ENCODE data around the gene IGSF21. TPM values are rescaled to one million over a fixed set of nuclear protein-coding genes. Genes with fewer than 3 reads are reported as not detected.

Gene IGSF21
- total RNA-seq, 2 experiments from 2014 or later = not detected

DNA sequence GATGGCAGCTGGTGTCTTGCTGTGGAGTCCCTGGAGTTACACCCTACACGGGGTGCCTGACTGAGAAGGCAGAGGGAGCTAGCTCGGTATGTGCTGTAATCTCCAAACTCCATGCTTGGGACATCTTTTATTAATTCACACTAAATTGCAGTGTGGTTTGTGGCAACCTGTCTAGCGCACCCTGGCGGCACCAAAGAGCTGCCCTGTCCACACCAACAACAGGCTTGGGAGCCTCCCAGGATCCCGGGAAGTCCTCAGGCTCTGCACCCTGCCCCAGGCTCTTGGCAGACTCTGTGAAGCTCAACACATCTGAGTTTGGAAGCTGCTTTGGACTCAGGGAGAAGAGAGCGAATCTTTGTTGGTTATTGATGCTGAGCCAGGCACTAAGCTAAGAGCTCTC is 138.9 kb downstream of the IGSF21 start:
- Mint-ChIP-seq H3K4me1 (no peaks in the 10 kb centered on the region), H3K9me3 (no peaks in the 10 kb centered on the region), H3K4me3 (no peak overlapping the region), H3K27me3 (no peaks in the 10 kb centered on the region), H3K36me3 (ENCODE audit: low read depth) (no peaks in the 10 kb centered on the region), H3K27ac (no peak overlapping the region)
- CTCF ChIA-PET = no interaction called here
- POLR2A ChIA-PET = no interaction called here
- no peak for DNase-seq

DNA sequence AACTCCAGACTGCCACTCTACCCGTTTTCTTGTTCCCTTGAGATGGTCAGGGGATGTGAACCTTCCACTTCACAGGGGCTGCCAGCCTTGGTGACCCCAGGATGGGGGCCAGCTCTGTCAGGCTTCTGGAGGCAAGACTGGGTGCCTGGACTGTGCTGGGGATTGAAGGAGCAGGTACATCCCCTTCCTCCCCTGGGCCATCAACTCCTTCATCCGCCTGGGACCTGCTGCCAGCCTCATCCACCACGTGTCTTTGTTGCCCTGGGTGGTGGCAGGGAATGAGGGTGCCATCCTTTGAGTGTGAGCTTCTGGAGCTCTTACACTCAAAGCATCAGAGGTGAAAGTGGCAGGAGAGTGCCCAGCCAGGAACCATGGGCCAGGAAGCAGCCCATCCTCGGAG is 139.6 kb downstream of the IGSF21 start:
- no peak overlapping the region for H3K27ac Mint-ChIP-seq
- ChIA-PET POLR2A (no interaction called here), CTCF (no interaction called here)
- no peaks in the 10 kb centered on the region for H3K36me3 Mint-ChIP-seq (ENCODE audit: low read depth)
- H3K27me3 Mint-ChIP-seq = no peaks in the 10 kb centered on the region
- no peak for DNase-seq
- no peaks in the 10 kb centered on the region for H3K9me3 Mint-ChIP-seq
- H3K4me3 Mint-ChIP-seq = no peak overlapping the region
- no peaks in the 10 kb centered on the region for H3K4me1 Mint-ChIP-seq

- no peaks in the 10 kb centered on the region for H3K27me3 Mint-ChIP-seq
- POLR2A ChIA-PET = no interaction called here
- H3K9me3 Mint-ChIP-seq = no peaks in the 10 kb centered on the region
Measured at GRCh38 chr1:18249631-18250030, 142.0 kb downstream of the IGSF21 start.

DNA sequence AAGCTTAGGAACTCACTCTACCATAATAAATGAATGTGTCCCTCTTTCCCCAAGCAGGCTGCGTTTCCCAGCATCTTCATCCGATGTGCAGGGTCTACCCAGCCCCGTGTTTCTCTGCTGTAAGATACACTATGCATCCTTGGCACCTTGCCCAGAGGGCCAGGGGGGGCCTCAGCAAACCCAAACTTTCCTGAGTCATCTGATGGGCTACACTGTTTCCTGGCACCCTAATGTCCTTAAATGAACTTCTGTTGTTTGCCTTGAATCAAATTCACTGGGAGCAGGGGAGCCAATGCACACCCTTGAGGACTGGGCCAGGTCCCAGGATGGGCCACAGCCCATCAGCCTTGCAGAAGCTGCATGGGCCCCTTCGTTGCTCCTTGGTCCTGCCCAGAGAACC is 145.5 kb downstream of the IGSF21 start:
- no peak overlapping the region for H3K27ac Mint-ChIP-seq
- no peak for DNase-seq
- ChIA-PET CTCF (no interaction called here), POLR2A (no interaction called here)
- H3K4me3 Mint-ChIP-seq = no peak overlapping the region
- H3K4me1 Mint-ChIP-seq = no peaks in the 10 kb centered on the region
- H3K36me3 Mint-ChIP-seq (ENCODE audit: low read depth) = no peaks in the 10 kb centered on the region
- H3K27me3 Mint-ChIP-seq = no peaks in the 10 kb centered on the region
- H3K9me3 Mint-ChIP-seq = no peaks in the 10 kb centered on the region

More at GRCh38 chr1:18249631-18250030, 142.0 kb downstream of the IGSF21 start:
- Mint-ChIP-seq H3K4me1 (no peaks in the 10 kb centered on the region), H3K27ac (no peak overlapping the region), H3K4me3 (no peak overlapping the region), H3K36me3 (ENCODE audit: low read depth) (no peaks in the 10 kb centered on the region)
- CTCF ChIA-PET = no interaction called here
- no peak for DNase-seq

- Mint-ChIP-seq H3K4me1 (no peaks in the 10 kb centered on the region), H3K36me3 (ENCODE audit: low read depth) (no peaks in the 10 kb centered on the region), H3K4me3 (no peak overlapping the region), H3K27ac (no peak overlapping the region), H3K27me3 (no peaks in the 10 kb centered on the region), H3K9me3 (no peaks in the 10 kb centered on the region)
- CTCF ChIA-PET = no interaction called here
- peak; percentile 51 for DNase-seq
- POLR2A ChIA-PET = no interaction called here
Measured at GRCh38 chr1:18256282-18257235, 149.0 kb downstream of the IGSF21 start.

GRCh38 chr1:18257778-18258177 is 150.2 kb downstream of the IGSF21 start:
- H3K9me3 Mint-ChIP-seq = no peaks in the 10 kb centered on the region
- H3K27me3 Mint-ChIP-seq = no peaks in the 10 kb centered on the region
- H3K36me3 Mint-ChIP-seq (ENCODE audit: low read depth) = no peaks in the 10 kb centered on the region
- DNase-seq = no peak
- POLR2A ChIA-PET = no interaction called here
- no peak overlapping the region for H3K4me3 Mint-ChIP-seq
- H3K4me1 Mint-ChIP-seq = no peaks in the 10 kb centered on the region
- no peak overlapping the region for H3K27ac Mint-ChIP-seq
- CTCF ChIA-PET = no interaction called here

DNA sequence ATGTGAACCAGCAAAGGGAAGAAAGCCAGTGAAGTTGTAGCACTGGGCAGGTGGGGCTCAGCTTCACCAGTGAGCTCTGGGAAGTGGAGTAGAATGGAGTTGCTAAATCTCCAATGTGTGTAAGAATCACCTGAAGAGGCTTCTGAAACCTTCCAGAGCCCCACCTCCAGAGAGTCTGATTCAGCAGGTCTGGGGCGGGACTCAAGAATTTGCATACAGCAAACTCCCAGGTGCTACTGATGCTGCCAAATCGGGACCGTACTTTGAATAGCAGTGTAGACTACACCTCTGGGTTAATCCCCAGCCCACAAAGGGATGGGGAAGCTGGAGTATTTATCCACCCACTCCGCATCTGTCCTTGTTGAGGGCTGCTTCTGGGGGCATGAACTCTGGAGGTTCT is 154.3 kb downstream of the IGSF21 start:
- no peak overlapping the region for H3K4me3 Mint-ChIP-seq
- POLR2A ChIA-PET = no interaction called here
- no peak for DNase-seq
- no peaks in the 10 kb centered on the region for H3K27me3 Mint-ChIP-seq
- H3K27ac Mint-ChIP-seq = no peak overlapping the region
- CTCF ChIA-PET = no interaction called here
- H3K4me1 Mint-ChIP-seq = no peaks in the 10 kb centered on the region
- no peaks in the 10 kb centered on the region for H3K9me3 Mint-ChIP-seq
- no peaks in the 10 kb centered on the region for H3K36me3 Mint-ChIP-seq (ENCODE audit: low read depth)

DNA sequence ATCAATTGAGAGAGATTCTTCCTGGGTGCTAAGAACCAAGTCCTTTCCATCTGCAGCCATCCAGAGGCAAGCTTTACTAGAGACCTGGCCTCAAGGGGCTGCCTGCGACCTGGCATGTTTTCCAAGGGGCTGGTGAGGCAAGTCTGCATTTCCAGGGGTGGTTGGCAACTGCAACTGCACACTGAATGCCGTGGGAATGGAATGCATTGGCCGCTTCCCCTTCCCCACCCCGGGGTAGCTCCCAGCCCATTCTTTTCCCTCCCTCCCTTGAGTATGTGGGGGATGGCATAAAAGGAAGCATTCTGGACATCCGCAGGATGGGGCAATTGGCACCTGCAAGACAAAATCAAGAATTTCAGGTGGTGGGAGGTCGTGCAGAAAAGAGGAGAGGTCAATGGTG is 155.1 kb downstream of the IGSF21 start:
- H3K4me1 Mint-ChIP-seq = no peaks in the 10 kb centered on the region
- H3K27ac Mint-ChIP-seq = no peak overlapping the region
- ChIA-PET CTCF (no interaction called here), POLR2A (no interaction called here)
- H3K27me3 Mint-ChIP-seq = no peaks in the 10 kb centered on the region
- no peaks in the 10 kb centered on the region for H3K9me3 Mint-ChIP-seq
- DNase-seq = no peak
- H3K36me3 Mint-ChIP-seq (ENCODE audit: low read depth) = no peaks in the 10 kb centered on the region
- H3K4me3 Mint-ChIP-seq = no peak overlapping the region

- ChIA-PET POLR2A (no interaction called here), CTCF (no interaction called here)
- H3K4me1 Mint-ChIP-seq = no peaks in the 10 kb centered on the region
- H3K27me3 Mint-ChIP-seq = no peaks in the 10 kb centered on the region
- no peak overlapping the region for H3K4me3 Mint-ChIP-seq
- H3K36me3 Mint-ChIP-seq (ENCODE audit: low read depth) = no peaks in the 10 kb centered on the region
- no peak for DNase-seq
- H3K9me3 Mint-ChIP-seq = no peaks in the 10 kb centered on the region
- no peak overlapping the region for H3K27ac Mint-ChIP-seq
Measured at GRCh38 chr1:18263547-18264120, 156.0 kb downstream of the IGSF21 start.

- POLR2A ChIA-PET = no interaction called here
- no peaks in the 10 kb centered on the region for H3K27me3 Mint-ChIP-seq
- no peaks in the 10 kb centered on the region for H3K36me3 Mint-ChIP-seq (ENCODE audit: low read depth)
- no peaks in the 10 kb centered on the region for H3K9me3 Mint-ChIP-seq
- H3K4me1 Mint-ChIP-seq = no peaks in the 10 kb centered on the region
- no peak for DNase-seq
- H3K4me3 Mint-ChIP-seq = no peak overlapping the region
- CTCF ChIA-PET = no interaction called here
- no peak overlapping the region for H3K27ac Mint-ChIP-seq
Measured at GRCh38 chr1:18264450-18265039, 156.9 kb downstream of the IGSF21 start.

DNA sequence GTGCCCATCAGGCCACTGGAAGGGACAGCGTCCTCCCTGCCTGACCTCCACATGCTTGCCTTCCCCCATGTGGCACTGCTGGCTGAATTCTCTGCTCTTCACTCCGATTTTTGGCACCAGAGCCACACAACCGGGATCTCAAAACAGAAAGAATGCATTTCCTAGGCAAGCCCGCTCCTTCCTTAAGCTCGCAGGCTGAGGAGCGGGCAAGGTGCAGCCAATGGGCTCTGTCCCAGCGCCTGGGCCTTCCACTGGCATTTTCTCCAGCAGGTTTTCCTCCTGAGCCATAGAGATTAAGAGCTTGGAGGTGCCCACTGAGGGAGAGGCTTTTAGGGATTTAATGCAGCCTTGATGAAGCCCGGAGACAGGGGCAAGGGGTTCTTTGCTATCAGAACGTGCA is 158.0 kb downstream of the IGSF21 start:
- no peaks in the 10 kb centered on the region for H3K36me3 Mint-ChIP-seq (ENCODE audit: low read depth)
- H3K4me3 Mint-ChIP-seq = no peak overlapping the region
- no peak for DNase-seq
- ChIA-PET CTCF (no interaction called here), POLR2A (no interaction called here)
- no peaks in the 10 kb centered on the region for H3K27me3 Mint-ChIP-seq
- H3K27ac Mint-ChIP-seq = no peak overlapping the region
- no peaks in the 10 kb centered on the region for H3K4me1 Mint-ChIP-seq
- no peaks in the 10 kb centered on the region for H3K9me3 Mint-ChIP-seq

- CTCF ChIA-PET = no interaction called here
- H3K27ac Mint-ChIP-seq = no peak overlapping the region
- H3K4me1 Mint-ChIP-seq = no peaks in the 10 kb centered on the region
- no peak overlapping the region for H3K4me3 Mint-ChIP-seq
- H3K27me3 Mint-ChIP-seq = no peaks in the 10 kb centered on the region
- POLR2A ChIA-PET = no interaction called here
- no peaks in the 10 kb centered on the region for H3K9me3 Mint-ChIP-seq
- H3K36me3 Mint-ChIP-seq (ENCODE audit: low read depth) = no peaks in the 10 kb centered on the region
- DNase-seq = no peak
Measured at GRCh38 chr1:18266391-18266790, 158.8 kb downstream of the IGSF21 start.

- CTCF ChIA-PET = no interaction called here
Measured at GRCh38 chr1:18271336-18271735, 163.7 kb downstream of the IGSF21 start.

GRCh38 chr1:18278946-18279345 is 171.3 kb downstream of the IGSF21 start:
- DNase-seq = no peak
- POLR2A ChIA-PET = no interaction called here

More at GRCh38 chr1:18271336-18271735, 163.7 kb downstream of the IGSF21 start:
- Mint-ChIP-seq H3K4me1 (no peaks in the 10 kb centered on the region), H3K9me3 (no peaks in the 10 kb centered on the region), H3K36me3 (ENCODE audit: low read depth) (no peaks in the 10 kb centered on the region), H3K4me3 (no peak overlapping the region), H3K27me3 (no peaks in the 10 kb centered on the region), H3K27ac (no peak overlapping the region)
- POLR2A ChIA-PET = no interaction called here
- no peak for DNase-seq

More at GRCh38 chr1:18278946-18279345, 171.3 kb downstream of the IGSF21 start:
- CTCF ChIA-PET = no interaction called here
- Mint-ChIP-seq H3K27me3 (no peaks in the 10 kb centered on the region), H3K9me3 (no peaks in the 10 kb centered on the region), H3K4me3 (no peak overlapping the region), H3K36me3 (ENCODE audit: low read depth) (no peaks in the 10 kb centered on the region), H3K27ac (no peak overlapping the region), H3K4me1 (no peaks in the 10 kb centered on the region)
